Stimulated activated naive CD8-positive, alpha-beta T cell treated with anti-CD3 and anti-CD28 coated beads, Interleukin-15, amount 100 ng/mL, for 72 hours (primary cell): ENCODE measurements around the gene MPC1L.
A peak's percentile ranks its signal among the peaks of the same experiment; 100 is the strongest.

Experiments used
- ATAC-seq: fragments of 150-1000 bp; cut with Tn5 transposase; 2 replicates; pipeline ENCODE4 v1.10.0; 2021; ENCODE audit warnings: mild to moderate bottlenecking, moderate library complexity
- DNase-seq, 2 donors: peaks; one replicate each; pipeline ENCODE4 v3.0.0; 2021 to 2022
- H3K27ac Mint-ChIP-seq, 2 donors: one replicate each; pipeline ENCODE4 v1.8.0; 2022; ENCODE audit warnings: mild to moderate bottlenecking in 2 of 2, mixed read lengths in 2 of 2, moderate library complexity in 2 of 2
- H3K27me3 Mint-ChIP-seq: one replicate; pipeline ENCODE4 v1.8.0; 2022; ENCODE audit warnings: mixed read lengths
- H3K4me1 Mint-ChIP-seq: one replicate; pipeline ENCODE4 v1.8.0; 2022; ENCODE audit warnings: mild to moderate bottlenecking, mixed read lengths
- H3K4me3 Mint-ChIP-seq, 2 donors: one replicate each; pipeline ENCODE4 v1.8.0; 2022; ENCODE audit warnings: mild to moderate bottlenecking in 2 of 2, mixed read lengths in 2 of 2, moderate library complexity in 1 of 2
- H3K9me3 Mint-ChIP-seq, 2 donors: one replicate each; pipeline ENCODE4 v1.8.0; 2022; ENCODE audit warnings: mixed read lengths in 2 of 2

Gene MPC1L

GRCh38 chrX:40612511-40612910, 10.7 kb upstream of the MPC1L start:
- Mint-ChIP-seq H3K9me3 (no peaks in the 10 kb centered on the region), H3K4me1 (no peaks in the 10 kb centered on the region), H3K27ac (no peak overlapping the region), H3K4me3 (no peak overlapping the region), H3K27me3 (no peaks in the 10 kb centered on the region)
- ATAC-seq (no peak), DNase-seq (no peak)

DNA sequence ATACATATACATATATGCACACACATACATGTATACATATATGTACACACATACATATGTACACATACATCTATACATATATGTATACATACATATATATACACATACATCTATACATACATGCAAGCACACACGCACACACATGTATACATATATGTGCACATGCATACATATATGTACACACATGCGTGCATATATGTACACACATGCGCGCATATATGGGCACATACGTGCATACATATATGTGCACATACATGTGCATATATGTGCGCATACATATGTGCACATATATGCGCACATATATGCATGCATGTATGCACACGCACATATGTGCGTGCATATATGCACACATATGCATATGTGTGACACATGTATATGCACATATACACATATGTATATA, 7.3 kb upstream of the MPC1L start:
- Mint-ChIP-seq H3K27me3 (no peaks in the 10 kb centered on the region), H3K4me1 (no peaks in the 10 kb centered on the region), H3K27ac (no peak overlapping the region), H3K4me3 (no peak overlapping the region), H3K9me3 (no peaks in the 10 kb centered on the region)
- DNase-seq (no peak), ATAC-seq (no peak)

- H3K27me3 Mint-ChIP-seq, result no peaks in the 10 kb centered on the region
- DNase-seq, result no peak
- no peaks in the 10 kb centered on the region for H3K9me3 Mint-ChIP-seq
- no peak overlapping the region for H3K27ac Mint-ChIP-seq
- ATAC-seq, result no peak
- H3K4me1 Mint-ChIP-seq, result no peaks in the 10 kb centered on the region
- no peak overlapping the region for H3K4me3 Mint-ChIP-seq
Measured at GRCh38 chrX:40617566-40617965, 5.7 kb upstream of the MPC1L start.

DNA sequence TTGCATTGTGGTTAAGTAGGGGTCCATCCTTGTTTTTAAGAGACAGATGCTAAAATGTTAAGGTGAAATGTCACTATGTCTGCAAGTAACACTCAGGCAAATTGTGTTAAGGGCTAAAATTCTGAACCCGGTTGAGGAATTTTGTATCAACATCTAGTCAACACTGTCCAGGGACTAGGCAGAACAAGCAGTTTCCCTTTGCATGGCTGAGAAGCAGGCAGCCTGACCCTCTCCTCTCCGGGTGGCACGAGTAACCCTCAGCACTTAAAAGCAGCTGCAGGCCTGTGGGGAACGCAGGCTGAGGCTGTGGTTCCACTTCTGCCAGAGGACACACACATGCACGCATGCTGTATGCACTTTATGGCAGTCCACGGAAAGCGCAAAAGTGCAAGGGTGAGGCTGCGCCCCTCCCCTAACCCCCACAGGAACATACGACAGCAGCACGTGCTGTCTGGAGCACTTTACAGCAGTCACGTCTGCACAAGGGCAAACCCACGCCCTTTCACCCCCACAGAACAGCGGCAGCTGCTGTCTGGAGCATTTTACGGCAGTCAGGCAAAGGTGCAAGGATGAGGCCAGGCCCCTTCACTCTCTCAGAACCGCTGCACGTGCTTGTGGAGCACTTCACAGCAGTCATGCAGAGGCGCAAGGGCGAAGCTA, 619 bp upstream of the MPC1L start:
- no peaks in the 10 kb centered on the region for H3K4me1 Mint-ChIP-seq
- no peaks in the 10 kb centered on the region for H3K27me3 Mint-ChIP-seq
- H3K9me3 Mint-ChIP-seq, result no peaks in the 10 kb centered on the region
- ATAC-seq (no peak), DNase-seq (no peak)
- H3K4me3 Mint-ChIP-seq, result no peak overlapping the region
- no peak overlapping the region for H3K27ac Mint-ChIP-seq

DNA sequence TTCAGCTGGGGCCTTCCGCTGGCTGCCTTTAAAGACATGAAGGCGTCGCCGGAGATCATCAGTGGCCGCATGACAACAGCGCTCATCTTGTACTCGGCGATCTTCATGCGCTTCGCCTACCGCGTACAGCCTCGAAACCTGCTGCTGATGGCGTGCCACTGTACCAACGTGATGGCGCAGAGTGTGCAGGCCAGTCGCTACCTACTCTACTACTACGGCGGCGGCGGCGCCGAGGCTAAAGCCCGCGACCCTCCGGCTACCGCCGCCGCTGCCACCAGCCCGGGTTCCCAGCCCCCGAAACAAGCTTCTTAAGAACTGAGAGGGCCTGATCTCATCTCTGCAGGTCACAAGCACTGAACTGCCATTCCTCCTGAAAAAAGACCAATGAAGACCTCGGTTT, 437 bp downstream of the MPC1L start:
- no peak overlapping the region for H3K27ac Mint-ChIP-seq
- ATAC-seq, result no peak
- H3K27me3 Mint-ChIP-seq, result no peaks in the 10 kb centered on the region
- no peak overlapping the region for H3K4me3 Mint-ChIP-seq
- no peaks in the 10 kb centered on the region for H3K9me3 Mint-ChIP-seq
- no peaks in the 10 kb centered on the region for H3K4me1 Mint-ChIP-seq
- no peak for DNase-seq

- no peak for ATAC-seq
- H3K4me3 Mint-ChIP-seq, result no peak overlapping the region
- no peaks in the 10 kb centered on the region for H3K4me1 Mint-ChIP-seq
- no peaks in the 10 kb centered on the region for H3K9me3 Mint-ChIP-seq
- DNase-seq, result no peak
- no peak overlapping the region for H3K27ac Mint-ChIP-seq
- H3K27me3 Mint-ChIP-seq, result no peaks in the 10 kb centered on the region
Measured at GRCh38 chrX:40625294-40625693, 2.1 kb downstream of the MPC1L start.

DNA sequence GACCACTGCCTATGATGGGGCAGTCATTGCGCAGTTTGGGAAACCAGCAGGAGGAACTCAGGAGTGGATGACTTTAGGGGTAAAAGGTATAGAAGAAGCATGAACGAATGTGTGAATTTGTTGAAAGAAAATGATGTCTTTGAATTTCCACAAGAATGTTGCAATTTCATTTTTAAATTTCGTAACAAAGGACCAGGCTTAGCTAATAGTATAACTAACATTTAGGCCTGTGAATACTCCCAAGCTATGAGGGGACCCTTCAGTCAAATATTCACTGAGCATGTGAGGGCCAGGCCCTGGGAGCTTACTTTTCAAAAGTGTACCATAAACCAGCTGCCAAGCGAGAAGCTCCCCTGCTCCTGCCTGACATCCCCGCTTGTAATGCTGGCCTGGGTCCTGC, 5.3 kb downstream of the MPC1L start:
- Mint-ChIP-seq H3K27ac (no peak overlapping the region), H3K4me1 (peaks cover 7% of the 10 kb centered on the region), H3K4me3 (no peak overlapping the region), H3K27me3 (no peaks in the 10 kb centered on the region), H3K9me3 (no peaks in the 10 kb centered on the region)
- ATAC-seq (no peak), DNase-seq (no peak)

DNA sequence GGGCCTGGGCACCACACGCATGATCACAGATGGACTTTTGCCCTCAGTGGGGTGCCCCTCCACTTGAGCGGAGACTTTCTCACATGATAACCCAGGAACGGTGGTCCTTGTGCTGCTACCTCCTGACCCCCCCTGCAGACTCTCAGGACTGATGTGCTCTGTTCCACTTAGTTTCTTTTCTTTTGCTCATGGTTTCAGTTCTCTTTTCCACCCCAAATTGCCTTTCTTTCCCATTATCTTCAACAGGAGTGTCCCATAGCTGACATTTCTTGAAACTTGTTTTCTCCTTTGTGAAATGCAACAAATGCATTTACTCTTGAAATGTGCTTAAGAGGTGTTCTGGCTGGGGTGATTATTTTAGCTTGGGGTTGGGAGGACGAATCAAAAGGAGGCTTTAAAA, 9.0 kb downstream of the MPC1L start:
- Mint-ChIP-seq H3K4me3 (no peak overlapping the region), H3K27me3 (no peaks in the 10 kb centered on the region), H3K4me1 (peaks cover 17% of the 10 kb centered on the region), H3K27ac (peak overlapping the region; percentile 4 to 81), H3K9me3 (no peaks in the 10 kb centered on the region)
- ATAC-seq, result no peak
- no peak for DNase-seq

DNA sequence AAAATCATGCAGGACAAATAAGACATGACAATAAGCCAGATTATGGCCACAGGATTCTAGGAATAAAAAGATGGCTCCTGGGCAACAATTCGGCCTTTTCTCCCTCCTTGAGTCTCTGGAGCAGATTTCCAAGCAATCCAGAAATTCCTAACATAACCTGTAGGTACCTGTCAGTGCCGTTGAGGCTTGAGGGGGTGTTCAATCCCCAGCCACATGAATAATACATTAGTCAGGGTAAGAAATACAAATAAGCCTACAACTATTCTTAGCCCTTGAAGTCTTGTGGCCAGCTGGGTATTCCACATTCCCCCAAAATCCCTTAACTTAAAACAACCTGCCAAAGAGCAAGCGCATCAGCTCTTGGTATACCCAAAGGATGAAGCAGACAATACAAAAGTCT, 14.5 kb downstream of the MPC1L start:
- ATAC-seq (no peak), DNase-seq (no peak)
- peaks cover 28% of the 10 kb centered on the region for H3K4me1 Mint-ChIP-seq
- no peak overlapping the region for H3K27ac Mint-ChIP-seq
- no peaks in the 10 kb centered on the region for H3K9me3 Mint-ChIP-seq
- no peaks in the 10 kb centered on the region for H3K27me3 Mint-ChIP-seq
- no peak overlapping the region for H3K4me3 Mint-ChIP-seq

DNA sequence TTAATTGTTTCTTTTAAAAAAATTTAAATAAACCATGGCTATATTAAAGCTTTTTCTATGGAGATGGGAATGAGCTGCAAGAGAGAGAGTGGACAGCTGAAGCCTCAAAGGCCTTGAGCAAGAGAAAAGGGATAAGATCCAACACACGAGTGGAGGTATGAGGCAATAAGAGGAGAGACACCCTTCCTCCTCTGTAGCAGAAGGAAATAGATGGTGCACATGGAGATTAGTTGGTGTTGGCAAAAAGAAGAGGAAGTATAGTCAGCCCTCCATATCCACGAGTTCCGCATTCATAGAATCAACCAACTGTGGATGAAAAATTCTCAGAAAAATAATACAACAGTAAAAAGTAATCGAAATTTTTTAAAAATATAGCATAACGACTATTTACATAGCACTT, 20.9 kb downstream of the MPC1L start:
- DNase-seq (no peak), ATAC-seq (no peak)
- H3K4me1 Mint-ChIP-seq, result peaks cover 28% of the 10 kb centered on the region
- H3K4me3 Mint-ChIP-seq, result peak overlapping the region; percentile 74 to 96
- H3K27ac Mint-ChIP-seq, result peak overlapping the region; percentile 40 to 92
- H3K9me3 Mint-ChIP-seq, result no peaks in the 10 kb centered on the region
- H3K27me3 Mint-ChIP-seq, result no peaks in the 10 kb centered on the region

- peak; percentile 63 for ATAC-seq
- Mint-ChIP-seq H3K27me3 (no peaks in the 10 kb centered on the region), H3K4me3 (peak overlapping the region; percentile 88 to 96), H3K4me1 (peaks cover 28% of the 10 kb centered on the region), H3K27ac (peak overlapping the region; percentile 92 to 95), H3K9me3 (no peaks in the 10 kb centered on the region)
- DNase-seq, result peak; percentile 26 to 36
Measured at GRCh38 chrX:40644821-40645358, 21.7 kb downstream of the MPC1L start.

GRCh38 chrX:40646489-40647306, 23.5 kb downstream of the MPC1L start:
- Mint-ChIP-seq H3K27me3 (no peaks in the 10 kb centered on the region), H3K27ac (peak overlapping the region; percentile 91 to 97), H3K4me3 (peak overlapping the region; percentile 86 to 97), H3K4me1 (peaks cover 30% of the 10 kb centered on the region), H3K9me3 (no peaks in the 10 kb centered on the region)
- ATAC-seq (peak; percentile 57), DNase-seq (peak; percentile 21 to 46)

DNA sequence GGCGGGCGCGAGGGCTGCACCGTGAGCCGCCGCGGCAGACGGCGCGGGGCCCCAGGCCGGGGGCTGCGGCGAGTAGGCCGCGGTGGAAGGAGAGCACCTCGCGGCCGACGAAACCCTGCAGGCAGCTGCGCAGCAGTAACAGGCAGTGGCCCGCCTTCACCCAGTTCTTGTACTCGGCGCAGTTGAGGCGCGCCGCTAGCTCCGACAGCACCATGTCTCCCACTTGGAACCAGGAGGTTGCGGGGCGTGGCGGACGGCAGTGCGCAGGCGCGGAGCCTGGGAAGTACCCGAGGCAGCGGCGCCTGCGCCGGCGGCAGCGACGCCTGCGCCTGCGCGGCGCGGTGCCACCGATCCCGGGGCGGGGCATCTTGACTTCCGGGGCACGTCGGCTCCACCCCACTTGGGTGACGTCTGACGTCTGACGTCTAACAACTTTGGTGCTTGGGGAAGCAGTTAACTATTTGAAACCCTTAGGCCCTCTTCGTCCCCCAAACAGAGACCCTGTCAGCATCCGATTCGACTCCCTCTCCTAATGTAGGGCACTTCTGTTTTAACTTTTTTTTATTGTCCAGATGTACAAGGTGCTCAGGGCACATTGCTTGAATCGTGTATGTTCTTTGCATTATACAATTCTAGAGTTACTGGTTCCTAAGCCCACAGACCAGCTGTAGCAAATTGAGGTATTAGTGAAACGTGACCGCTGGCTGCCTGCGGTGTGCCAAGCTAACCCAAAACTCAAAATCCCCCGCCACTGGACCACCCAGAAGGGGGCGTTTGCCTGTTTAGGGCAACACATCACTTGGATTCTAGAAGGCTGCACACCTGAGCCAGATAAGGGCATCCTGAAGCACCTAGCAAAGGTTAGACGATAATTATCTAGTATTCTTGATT, 24.3 kb downstream of the MPC1L start, which contains the start of gene CXorf38:
CXorf38 (minus strand) TSS at position 255 of the 891 bp plus-strand sequence; CDS start at position 214, 41 bp downstream.
- peak; percentile 83 for ATAC-seq
- Mint-ChIP-seq H3K9me3 (no peaks in the 10 kb centered on the region), H3K4me3 (peak within 1 kb of the TSS; percentile 86 to 97), H3K4me1 (peaks cover 24% of the 10 kb centered on the region), H3K27me3 (no peaks in the 10 kb centered on the region), H3K27ac (peak within 1 kb of the TSS; percentile 91 to 97)
- peak; percentile 89 to 91 for DNase-seq

DNA sequence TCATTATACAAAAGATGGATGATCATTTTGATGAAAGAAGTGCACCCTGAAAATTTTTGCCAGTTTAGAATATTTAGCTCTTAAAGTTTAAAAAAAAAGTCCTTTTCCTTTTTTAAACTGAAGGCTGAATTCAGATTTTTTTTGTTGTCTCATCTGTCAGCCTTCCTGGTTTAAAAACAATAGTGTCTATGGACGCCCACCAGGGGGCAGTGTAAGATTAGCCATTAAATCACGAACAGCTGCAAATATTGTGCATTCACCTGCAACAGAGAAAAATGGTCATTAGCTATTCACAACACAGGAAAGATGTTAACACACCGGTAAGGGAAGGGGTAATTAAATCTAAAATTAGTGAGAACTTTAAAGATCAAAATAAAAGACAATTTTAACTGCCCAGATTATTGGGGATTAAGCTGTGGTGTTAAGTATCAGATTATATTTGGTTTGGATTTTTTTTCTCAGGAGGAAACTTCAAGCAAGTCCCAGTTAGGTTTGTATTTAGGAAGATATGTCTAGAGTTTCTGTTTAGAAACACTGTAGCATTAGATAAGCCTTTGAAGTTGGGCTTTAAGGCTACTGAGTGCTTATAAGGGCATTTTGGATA, 28.5 kb downstream of the MPC1L start:
- ATAC-seq (no peak), DNase-seq (peak; percentile 36 to 50)
- Mint-ChIP-seq H3K4me1 (peaks cover 6% of the 10 kb centered on the region), H3K27me3 (no peaks in the 10 kb centered on the region), H3K27ac (peak overlapping the region in 1 of 2 donors; percentile 89), H3K9me3 (no peaks in the 10 kb centered on the region), H3K4me3 (no peak overlapping the region)

- no peak overlapping the region for H3K4me3 Mint-ChIP-seq
- no peak overlapping the region for H3K27ac Mint-ChIP-seq
- peaks cover 6% of the 10 kb centered on the region for H3K4me1 Mint-ChIP-seq
- no peak for ATAC-seq
- no peaks in the 10 kb centered on the region for H3K27me3 Mint-ChIP-seq
- DNase-seq, result no peak
- no peaks in the 10 kb centered on the region for H3K9me3 Mint-ChIP-seq
Measured at GRCh38 chrX:40652664-40653063, 29.4 kb downstream of the MPC1L start.
